Activated CD4-positive, alpha-beta T cell treated with anti-CD3 and anti-CD28 coated beads, Interleukin-2, Interleukin-4, amounts not matched to agents 100 ng/mL and 50 ng/mL, durations not matched to agents 16 hours and 8 hours (primary cell): Measurements from ENCODE around the gene ATF7.

Experiments
- DNase-seq: peaks from one replicate; pipeline ENCODE4 v3.0.0-alpha.2; 2020; ENCODE audit warnings: low spot score

Gene ATF7

DNA sequence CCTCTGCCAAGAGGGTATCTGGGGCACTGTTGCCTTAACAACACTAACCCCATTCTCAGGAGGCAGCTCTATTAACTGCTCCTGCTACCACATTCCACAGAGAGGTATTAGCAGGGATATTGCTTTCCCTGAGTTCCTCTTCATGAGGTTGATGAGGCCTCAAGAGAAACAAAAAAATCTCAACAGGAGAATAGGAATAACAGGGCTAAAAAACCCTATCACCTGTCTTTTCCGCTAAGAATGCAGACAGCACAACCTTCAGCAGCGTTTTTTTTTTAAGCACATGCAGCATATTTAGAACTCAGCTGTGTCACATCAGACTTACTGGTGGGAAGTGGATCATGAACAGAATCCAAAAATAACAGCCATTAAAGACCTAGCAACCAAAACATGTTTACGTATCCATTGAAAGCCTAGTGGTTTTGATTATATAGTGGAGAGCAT, 29.2 kb downstream of the ATF7 start:
- DNase-seq: no peak

DNA sequence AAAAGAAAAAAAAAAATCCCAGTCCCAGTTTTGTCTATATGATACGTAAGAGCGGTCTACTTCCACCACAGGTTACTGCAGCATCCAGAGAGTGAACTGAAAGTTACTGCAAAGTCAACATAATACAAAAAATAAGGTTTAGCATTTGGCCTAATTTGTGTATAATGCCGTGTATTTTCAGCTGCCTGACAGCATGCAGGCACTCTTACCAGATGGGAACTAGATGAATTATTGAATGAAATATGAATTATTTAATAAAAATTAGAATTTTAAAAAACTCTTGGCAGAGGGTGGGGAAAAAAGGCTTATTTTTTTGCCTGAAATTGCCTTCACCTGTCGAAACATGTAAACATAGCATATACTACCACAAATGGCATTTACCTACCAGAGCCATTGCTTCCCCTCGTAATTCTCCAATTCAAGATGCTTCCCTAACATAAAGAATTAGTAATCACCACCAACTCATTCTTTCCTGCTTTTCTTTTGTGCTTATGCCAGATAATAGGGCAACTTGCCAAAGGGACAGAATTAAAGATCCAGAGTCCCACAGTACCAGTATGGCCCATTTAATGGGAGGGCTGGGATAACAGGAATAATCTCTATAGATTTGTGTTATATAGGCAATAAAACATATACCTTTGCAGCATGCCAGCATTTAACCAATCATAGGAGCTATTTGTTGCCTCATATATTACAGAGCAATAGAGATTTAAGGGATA, 31.1 kb downstream of the ATF7 start:
- no peak for DNase-seq

DNA sequence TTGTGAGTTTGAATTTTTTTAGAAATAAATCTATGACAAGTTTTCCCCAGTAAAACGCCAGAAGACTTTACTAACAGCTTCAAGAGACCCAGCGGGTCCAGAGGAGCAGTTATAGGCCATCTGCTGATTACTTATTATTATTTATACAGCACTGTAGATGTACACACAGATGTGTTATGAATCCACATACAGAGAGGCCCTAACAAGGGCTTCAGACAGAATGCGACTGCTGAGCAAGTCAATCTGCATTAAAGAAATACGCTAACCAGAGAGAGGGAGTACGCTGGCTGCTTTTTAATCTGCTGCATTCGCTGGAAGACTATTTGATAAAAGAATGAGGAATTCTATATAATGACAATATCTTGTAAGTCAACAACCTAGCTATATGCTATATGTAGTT, 32.5 kb downstream of the ATF7 start:
- no peak for DNase-seq

DNA sequence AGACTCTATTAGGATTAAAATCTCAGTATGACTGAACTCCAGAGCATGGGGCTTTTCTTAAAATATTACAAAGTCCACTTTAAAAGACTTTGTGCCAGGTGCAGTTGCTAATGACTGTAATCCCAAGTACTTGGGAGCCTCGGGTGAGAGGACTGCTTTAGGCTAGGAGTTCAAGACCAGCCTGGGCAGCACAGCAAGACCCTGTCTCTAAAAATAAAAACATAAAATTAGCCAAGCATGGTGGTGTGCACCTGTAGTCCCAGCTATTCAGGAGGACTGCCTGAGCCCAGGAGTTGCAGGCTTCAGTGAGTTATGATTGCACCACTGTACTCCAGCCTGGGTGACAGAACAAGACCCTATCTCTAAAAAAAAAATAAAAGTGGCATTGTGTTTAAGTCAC, 33.2 kb downstream of the ATF7 start:
- no peak for DNase-seq

DNA sequence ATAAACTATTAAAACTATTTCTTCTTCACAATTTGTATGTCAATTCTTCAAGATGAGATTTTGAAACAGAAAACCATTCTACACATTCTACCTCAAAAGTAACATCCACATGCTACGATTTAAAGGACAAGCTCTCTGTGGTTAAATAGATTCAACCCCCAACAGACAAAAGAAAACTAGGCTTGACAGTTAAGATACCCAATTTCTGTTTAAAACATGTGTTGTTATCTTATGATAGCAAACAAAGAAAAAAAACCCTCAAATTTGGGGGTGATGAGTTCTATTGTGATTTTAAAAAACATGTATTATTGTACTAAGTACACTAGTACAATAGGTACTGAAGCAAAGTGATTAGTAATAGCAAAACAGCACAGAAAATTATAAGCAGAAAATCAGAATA, 33.8 kb downstream of the ATF7 start:
- DNase-seq: no peak

DNA sequence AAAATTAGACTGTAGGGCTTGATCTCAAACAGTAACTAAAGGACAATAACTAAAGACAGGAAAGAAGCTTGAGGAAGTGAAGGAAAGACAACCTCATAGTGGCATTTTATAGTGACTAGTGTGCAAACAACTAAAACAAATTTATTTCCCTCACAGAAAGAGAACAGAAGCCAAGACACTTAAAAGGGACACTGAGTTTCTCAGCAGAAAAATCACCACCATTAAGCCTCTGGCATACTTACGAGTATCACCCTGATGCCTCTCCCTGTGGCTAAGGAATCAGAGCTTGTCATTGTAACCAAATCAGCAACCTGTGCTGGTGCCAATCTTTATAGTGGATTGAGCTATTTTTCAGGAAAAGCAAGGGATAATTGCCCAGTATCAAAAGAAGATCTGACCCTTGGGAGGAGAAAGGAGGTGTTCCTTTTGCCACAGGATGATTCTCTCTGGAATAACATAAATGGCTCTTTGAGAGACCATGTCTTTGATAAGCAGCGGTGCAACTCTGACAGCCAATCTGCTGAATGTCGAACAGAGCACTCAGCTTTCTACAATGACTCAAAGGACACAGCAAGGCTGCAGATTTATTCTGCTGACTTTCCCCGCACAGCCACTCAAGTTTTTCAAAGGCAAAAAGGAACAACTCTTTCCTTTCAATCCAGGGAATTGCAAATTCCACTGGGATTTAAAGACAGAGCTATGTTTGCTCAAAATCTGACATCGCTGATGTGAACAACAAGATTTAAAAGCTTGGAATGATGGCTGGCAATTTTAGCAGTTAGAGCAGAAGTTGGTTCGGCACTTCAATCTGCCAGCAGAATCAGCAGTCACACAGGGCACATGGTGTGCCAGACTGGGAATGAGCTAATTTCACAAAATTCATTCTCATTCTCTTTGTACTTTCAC, 34.6 kb downstream of the ATF7 start:
- no peak for DNase-seq

DNA sequence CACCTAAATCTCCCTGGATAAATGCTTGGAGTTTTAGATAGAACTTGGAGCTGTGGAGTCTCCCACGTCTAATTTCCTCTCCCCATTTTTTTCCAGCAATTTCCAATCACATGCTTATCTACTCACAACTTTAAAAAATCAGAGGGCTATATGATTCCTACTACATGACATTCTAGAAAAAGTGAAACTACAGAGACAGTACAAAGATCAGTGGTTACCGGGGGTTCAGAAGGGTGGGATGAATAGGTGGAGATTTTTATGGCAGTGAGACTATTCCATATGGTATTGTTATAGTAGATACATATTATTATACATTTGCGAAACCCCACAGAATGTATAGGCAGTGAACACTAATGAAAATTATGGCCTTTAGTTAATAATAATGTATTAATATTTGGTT, 35.5 kb downstream of the ATF7 start:
- no peak for DNase-seq

DNA sequence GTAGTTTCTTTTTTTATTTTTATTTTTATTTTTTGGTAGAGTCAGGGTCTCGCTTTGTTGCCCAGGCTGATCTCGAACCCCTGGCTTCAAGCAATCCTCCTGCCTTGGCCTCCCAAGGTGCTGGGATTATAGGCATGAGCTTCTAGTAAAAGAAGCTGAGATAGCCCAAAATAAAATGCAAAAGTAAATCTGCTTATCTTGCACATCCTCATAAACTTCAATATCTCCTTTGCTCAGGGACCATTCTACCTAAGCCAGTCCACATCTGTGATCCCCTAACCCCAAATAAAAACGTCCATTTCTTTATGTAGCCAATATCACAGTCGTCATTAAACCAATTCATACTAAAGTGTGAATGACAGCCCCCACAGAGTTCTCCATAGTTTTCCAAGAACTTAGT, 36.3 kb downstream of the ATF7 start:
- DNase-seq: no peak

DNA sequence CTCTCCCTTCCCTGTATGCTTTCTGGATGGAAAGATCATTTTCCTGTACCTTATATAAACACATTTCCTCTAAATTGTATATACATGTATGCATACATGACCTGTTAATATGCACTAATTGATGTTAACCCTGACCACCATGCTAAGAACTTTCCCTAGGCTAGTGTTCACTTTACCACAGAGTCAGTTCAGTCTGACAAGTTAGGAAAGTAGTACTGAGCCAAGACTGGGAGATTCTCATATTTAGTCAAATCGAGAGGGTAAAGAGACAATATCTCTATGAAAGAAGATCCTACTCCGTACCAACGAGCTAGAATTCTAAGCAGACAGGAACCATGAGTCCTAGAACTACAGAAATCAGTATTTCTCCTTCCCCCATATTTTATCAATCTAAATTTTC, 36.8 kb downstream of the ATF7 start:
- peak; percentile 36 for DNase-seq

DNA sequence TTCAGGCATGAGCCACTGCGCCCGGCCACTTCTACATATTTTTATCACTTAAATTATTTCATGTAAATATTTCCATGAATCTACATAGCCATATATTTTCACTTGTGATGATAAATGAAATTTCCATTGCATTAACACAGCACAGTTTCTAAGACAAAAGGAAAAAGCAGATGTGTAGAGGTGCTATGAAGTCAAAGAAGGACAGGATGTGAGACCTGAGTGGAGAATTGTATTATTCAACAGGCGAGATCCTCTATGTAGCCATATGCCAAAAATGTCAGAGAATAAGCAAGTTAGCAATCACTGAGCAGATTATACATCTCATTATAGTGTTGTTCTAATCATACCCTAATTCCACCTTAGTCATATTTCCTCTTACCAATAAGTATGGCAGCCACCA, 38.1 kb downstream of the ATF7 start:
- DNase-seq: no peak

DNA sequence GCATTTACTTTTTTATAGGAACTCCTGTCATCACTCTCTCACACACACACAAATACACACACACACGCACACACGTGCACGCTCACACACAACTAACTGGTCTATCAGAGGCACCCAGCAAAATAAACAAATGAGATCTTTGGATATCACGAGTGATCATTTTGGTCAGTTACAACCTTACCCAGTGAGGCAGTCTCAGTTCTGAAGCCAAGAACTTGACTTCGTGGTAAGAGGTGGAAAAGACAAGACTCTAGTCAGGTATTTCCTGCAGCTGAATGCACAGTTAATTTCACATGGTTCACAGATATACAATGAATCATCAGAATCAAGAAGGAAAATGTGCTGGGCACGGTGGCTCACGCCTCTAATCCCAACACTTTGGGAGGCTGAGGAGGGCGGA, 39.4 kb downstream of the ATF7 start:
- no peak for DNase-seq

DNA sequence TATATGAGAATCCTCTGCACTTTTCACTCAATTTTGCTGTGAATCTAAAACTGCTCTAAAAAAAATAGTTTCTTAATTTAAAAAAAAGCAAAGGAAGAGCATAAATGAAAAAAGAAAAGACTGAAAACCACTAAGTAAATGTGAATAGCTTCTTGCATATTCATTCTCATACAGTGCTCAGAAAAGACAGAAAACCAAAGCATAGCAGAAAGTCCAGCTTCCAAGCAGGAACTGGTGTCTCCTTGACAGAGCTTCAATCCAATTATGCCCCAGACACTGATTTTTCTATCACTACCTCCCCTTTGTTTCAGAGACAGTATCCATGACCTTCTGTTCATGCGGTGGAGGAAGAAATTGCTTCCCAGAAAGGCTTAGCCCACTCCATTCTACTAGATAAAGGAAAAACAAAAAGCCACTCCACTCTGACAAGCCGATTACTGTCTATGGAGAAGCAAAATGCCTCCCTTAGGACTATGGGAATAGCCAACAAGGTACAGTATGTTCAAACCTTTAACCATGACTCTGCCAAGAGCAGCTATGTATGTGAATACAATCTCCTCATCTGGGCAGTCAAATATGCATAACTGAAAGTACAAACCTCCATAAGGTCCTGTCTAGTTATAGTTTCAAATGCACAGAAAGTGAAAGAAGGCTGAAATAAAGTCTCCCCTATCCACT, 40.6 kb downstream of the ATF7 start:
- no peak for DNase-seq

DNA sequence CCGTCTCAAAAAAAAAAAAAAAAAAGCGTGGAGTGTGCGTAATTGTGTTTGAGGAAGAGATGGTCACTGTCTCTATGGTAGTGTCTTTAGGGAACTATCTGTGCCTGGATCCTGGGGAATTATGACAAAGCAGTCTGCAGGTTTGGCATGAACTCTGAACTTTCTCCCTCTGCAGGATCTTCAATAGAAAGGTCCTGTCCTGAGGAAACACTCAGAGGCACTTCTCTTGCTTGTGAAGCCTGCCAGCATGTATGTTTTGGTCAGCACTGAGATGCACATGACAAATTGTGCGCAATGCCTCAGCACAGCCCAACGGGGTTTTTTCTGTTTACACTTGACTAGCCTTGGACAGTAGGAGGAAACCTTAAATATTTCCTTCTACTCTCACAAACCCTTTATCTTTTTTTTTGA, 46.6 kb downstream of the ATF7 start:
- no peak for DNase-seq

DNA sequence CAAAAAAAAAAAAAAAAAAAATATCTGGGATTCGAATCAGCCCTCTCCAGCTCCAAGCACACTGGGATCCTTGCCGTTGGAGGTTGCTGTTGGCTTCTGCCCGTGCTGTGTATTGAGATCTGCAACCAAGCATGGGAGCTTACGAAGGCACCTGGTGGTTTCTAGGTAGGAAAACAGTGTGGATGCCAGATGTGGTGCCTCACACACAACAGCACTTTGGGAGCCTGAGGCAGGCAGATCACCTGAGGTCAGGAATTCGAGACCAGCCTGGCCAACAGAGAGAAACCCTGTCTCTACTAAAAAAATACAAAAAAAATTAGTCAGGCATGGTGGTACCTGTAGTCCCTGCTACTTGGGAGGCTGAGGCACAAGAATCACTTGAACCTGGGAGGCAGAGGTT, 47.4 kb downstream of the ATF7 start:
- no peak for DNase-seq

DNA sequence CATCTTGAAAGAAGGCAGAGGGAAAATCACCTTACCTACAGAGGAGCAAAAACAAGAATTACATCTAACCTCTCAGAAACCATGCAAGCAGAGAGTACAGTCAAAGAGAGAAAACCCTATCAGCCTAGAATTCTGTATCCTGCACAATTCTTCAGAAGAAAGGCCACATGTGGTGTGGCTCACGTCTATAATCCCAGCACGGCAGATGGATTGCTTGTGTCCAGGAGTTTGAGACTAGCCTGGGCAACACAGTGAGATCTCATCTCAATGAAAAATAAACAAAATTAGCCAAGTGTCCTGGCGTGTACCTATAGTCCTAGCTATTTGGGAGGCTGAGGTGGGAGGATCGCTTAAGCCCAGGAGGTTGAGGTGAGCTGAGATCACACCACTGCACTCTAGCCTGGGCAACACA, 48.2 kb downstream of the ATF7 start:
- peak; percentile 54 for DNase-seq

DNA sequence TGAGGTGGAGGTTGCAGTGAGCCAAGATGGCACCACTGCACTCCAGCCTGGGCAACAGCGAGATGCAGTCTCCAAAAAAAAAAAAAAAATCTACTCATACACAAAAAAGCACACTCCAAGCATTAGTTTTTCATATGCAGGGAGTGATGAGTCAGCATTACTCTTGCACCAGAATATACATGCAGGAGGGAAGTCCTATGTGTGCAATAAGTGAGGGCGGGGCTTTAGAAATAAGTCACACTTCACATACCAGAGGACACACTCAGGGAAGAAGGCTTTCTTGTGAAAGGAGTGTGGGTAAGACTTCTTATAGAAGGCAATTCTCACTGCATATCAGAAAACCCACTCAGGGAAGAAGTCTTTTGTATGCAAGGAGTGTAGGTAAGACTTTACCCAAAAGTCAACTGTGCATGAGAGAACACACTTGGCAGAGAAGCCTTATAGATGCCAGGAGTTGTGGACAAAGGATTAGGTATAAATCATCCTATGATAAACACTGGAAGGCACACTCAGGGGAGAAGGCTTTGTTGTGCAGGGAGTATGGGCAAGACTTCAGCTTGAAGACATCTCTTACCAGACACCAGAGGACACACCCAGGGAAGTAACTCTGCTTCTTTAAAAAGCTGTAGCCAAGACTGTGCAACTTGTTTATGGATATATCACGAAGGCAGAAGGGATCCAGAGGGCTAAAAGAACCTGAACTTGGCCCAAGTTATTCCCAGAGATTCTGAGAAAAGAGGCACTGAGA, 50.5 kb downstream of the ATF7 start:
- DNase-seq: peak; percentile 45

DNA sequence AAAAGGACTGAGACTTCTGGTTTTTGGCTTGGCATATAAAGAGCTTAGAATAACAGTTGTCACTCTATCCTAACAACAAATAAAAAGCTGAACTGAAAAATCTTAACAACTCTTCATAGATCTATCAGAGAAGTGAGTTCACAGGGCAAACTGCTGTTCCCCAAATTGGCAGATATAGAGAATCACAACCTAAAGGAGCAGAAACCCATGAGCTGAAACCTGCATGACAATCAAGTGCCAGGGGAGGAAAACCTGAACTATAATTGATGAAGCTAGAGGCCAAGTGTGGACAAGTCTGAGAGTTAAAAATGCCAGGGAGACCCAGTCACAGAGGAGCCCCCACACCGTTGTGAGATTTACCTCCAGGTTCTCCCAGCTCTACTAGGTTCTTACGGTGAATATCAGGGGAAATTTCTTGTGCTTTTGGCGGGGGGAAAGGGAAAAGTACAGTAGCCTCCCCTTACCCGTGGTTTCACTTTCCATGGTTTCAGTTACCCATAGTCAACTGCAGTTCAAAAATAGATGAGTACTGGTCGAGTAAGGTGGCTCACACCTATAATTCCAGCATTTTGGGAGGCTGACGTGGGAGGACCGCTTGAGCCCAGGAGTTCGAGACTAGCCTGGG, 53.9 kb downstream of the ATF7 start:
- DNase-seq: no peak

DNA sequence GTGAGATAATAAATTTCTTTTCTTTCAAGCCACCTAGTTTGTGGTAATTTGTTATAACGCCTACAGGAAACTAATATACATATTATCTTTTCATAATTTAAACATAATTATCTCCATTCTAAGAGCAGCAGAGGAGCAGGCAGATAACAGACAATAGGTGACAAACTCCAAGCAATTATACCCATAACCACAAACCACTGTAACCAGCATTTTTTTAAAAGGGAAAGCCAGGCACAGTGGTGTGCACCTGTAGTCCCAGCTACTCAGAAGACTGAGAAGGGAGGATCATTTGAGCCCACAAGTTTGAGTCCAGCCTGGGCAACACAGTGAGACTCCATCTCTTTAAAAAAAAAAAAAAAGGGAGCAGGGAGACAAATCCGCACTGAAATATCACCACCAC, 54.9 kb downstream of the ATF7 start:
- no peak for DNase-seq

DNA sequence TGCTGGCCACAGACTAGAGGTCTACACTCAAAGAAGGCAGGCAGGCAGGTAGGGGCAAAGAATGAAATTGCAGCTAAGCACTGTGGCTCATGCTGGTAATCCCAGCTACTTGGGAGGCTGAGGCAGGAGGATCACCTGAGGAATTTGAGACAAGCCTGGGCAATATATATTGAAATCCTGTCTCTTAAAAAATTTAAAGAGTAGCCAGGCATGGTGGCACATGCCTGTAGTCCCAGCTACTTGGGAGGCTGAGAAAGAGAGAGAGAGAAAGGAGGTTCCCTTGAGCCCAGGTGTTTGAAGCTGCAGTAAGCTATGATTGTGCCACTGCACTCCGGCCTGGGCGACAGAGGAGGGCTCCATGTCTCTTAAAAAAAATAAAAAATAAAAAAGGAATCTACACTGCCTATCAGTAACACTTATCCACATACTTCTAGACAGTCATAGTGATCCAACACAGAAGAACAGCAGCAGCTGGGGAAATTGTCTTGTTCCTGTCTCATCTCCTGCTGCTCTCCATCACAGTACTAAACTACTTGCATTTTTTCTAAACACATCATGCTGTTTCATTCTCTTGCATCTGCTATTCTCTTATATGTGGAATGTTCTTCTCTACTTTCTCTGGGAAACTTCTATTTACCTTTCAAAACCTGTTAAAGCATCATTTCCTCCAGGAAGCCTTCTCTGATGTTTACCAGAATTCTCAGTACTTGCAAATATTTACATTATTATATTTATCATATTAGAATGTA, 57.2 kb downstream of the ATF7 start:
- DNase-seq: no peak

DNA sequence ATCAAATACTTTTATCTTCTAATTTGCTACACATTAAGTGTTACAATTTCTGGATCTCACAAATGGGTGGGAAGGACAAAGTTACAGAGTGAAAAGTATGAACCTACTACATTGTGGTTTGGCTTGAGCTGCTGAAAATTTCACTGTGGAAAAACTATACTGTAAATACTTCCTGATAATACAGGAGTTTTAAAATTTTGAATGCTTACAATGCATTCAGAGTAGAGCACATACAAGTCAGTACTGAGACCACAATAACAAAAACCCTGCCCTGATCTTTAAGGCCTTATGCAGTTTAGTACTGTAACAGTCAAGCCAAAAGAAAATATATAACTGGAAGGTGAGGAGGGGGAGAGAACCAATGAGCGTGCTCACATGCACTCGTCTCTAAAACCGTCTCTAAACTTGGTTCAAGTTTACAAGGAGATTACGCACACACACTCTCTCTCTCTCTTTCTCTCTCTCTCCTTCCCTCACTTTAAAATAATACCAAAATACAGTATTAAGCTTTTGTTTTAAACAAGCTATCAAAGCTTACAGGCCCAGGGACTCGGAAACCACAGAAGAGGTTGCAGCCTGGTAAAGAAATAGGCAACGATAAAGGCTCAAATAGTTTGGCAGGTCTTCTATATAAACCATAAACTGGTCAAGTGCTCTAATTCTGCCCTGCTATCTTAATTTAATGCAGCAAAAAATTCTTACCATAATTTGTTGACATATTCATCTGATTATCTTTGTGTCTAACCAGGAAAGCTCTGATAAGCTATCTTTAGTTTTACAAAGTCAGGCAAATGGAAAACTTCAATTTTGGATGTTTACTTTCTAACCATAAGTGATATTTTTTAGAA, 58.0 kb downstream of the ATF7 start:
- no peak for DNase-seq
